ENCODE measurements around the gene NDUFV3. TPM values are rescaled to one million over a fixed set of nuclear protein-coding genes. Genes with fewer than 3 reads are reported as not detected.
"Not testable (repeated sequence)": the region's sequence is repeated elsewhere in the genome, so short reads cannot be mapped to it uniquely, and the experiment has no call there.

NDUFV3 gene
- total and polyA plus RNA-seq, 5 donors from 2014 or later, result 12.2 to 19.7 (median 15.8) TPM

DNA sequence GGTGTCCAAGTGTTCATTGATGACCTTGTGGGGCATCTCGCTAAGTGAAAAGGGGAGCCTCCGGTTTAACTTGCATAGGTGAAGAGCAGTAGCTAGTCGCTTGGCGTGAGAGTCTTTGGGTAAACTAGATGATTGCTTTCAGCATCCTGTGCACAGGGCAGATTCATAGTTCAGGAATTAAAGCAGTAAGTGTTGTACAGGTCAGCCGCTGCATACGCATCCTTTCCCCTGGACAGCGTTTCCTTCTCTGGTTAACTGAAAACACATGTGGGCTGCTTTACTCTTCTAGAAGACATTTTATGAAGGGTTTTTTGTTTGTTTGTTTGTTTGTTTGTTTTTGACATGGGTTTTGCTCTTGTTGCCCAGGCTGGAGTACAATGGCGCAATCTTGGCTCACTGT lies 12.1 kb downstream of the NDUFV3 start:
- H3K9me3 ChIP-seq (ENCODE audit: control insufficient read depth in 2 of 2, low read length in 2 of 2), result no peaks in the 10 kb centered on the region
- no peaks in the 10 kb centered on the region for H3K4me1 ChIP-seq (ENCODE audit: control insufficient read depth, insufficient read depth, low read length, poor library complexity, severe bottlenecking)
- no peak overlapping the region for H3K4me3 ChIP-seq (ENCODE audit: low read depth, low read length)
- Mint-ChIP-seq H3K27me3 (no peaks in the 10 kb centered on the region), H3K4me3 (no peak overlapping the region), H3K4me1 (peaks cover 3 to 13% (median 8%) of the 10 kb centered on the region in 4 donors), H3K36me3 (peaks cover 43% of the 10 kb centered on the region), H3K27ac (no peak overlapping the region), H3K9me3 (no peaks in the 10 kb centered on the region)
- peaks cover 65% of the 10 kb centered on the region for H3K36me3 ChIP-seq (ENCODE audit: control insufficient read depth, insufficient read depth, low read length)
- no peak for DNase-seq
- H3K27ac ChIP-seq (ENCODE audit: insufficient read depth, low read length, poor library complexity, severe bottlenecking), result no peak overlapping the region
- no peaks in the 10 kb centered on the region for H3K27me3 ChIP-seq (ENCODE audit: control insufficient read depth, insufficient read depth, low read length)
- ATAC-seq (ENCODE audit: low read depth in 2 of 2), result no peak

DNA sequence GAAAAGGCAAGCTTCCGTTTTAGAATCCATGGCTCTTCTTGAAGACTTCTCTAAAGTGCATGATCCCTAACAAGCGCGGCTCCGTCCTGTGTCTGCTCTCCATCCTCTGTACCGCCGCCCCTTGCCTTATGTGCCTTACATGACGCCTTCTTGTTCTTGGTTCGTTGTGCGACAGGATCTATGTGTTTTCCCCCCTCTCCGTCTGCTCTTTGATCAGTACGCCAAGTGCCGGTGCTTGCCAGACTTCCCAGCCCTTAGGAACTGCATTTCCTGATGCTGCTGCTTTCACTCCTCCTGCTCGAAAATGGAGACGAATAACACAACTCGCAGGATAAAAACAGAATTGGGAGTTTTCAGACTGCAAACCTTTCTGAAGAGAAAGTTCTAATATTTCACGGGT lies 13.1 kb downstream of the NDUFV3 start:
- Mint-ChIP-seq H3K4me3 (no peak overlapping the region), H3K27me3 (no peaks in the 10 kb centered on the region), H3K27ac (no peak overlapping the region), H3K9me3 (no peaks in the 10 kb centered on the region), H3K36me3 (peaks cover 43% of the 10 kb centered on the region), H3K4me1 (peaks cover 3 to 9% (median 8%) of the 10 kb centered on the region in 4 donors)
- H3K27me3 ChIP-seq (ENCODE audit: control insufficient read depth, insufficient read depth, low read length), result no peaks in the 10 kb centered on the region
- H3K4me1 ChIP-seq (ENCODE audit: control insufficient read depth, insufficient read depth, low read length, poor library complexity, severe bottlenecking), result no peaks in the 10 kb centered on the region
- H3K4me3 ChIP-seq (ENCODE audit: low read depth, low read length), result no peak overlapping the region
- ATAC-seq (ENCODE audit: low read depth in 2 of 2), result no peak
- no peak for DNase-seq
- peaks cover 63% of the 10 kb centered on the region for H3K36me3 ChIP-seq (ENCODE audit: control insufficient read depth, insufficient read depth, low read length)
- H3K9me3 ChIP-seq (ENCODE audit: control insufficient read depth in 2 of 2, low read length in 2 of 2), result no peaks in the 10 kb centered on the region
- H3K27ac ChIP-seq (ENCODE audit: insufficient read depth, low read length, poor library complexity, severe bottlenecking), result no peak overlapping the region

DNA sequence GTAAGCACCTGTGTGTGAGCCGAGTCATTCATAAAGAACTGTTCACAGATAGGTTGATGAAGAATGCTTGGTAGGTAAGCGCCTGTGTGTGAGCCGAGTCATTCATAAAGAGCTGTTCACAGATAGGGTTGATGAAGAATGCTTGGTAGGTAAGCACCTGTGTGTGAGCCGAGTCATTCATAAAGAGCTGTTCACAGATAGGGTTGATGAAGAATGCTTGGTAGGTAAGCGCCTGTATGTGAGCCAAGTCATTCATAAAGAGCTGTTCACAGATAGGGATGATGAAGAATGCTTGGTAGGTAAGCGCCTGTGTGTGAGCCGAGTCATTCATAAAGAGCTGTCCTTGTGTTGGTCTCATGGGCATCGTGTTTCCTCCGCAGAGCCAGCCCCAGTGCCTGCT lies 15.4 kb downstream of the NDUFV3 start:
- peaks cover 36% of the 10 kb centered on the region for H3K36me3 Mint-ChIP-seq
- not testable (repeated sequence) for H3K27ac ChIP-seq (ENCODE audit: insufficient read depth, low read length, poor library complexity, severe bottlenecking); H3K27ac Mint-ChIP-seq

DNA sequence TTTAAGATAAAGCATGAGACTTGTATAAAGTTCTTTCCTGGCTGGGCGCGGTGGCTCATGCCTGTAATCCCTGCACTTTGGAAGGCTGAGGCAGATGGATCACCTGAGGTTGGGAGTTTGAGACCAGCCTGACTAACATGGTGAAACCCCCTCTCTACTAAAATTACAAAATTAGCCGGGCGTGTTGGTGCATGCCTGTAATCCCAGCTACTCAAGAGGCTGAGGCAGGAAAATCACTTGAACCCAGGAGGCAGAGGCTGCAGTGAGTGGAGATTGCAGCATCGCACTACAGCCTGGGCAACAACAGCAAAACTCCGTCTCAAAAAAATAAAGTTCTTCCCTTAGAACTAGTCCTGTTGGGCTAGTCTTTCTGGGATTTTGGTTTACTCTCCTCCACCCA lies 18.8 kb downstream of the NDUFV3 start:
- H3K9me3 ChIP-seq (ENCODE audit: control insufficient read depth in 2 of 2, low read length in 2 of 2); DNase-seq; H3K4me3 Mint-ChIP-seq; H3K27ac ChIP-seq (ENCODE audit: insufficient read depth, low read length, poor library complexity, severe bottlenecking); H3K9me3 Mint-ChIP-seq; H3K4me1 Mint-ChIP-seq; H3K27ac Mint-ChIP-seq; H3K27me3 ChIP-seq (ENCODE audit: control insufficient read depth, insufficient read depth, low read length); ATAC-seq (ENCODE audit: low read depth in 2 of 2); H3K4me3 ChIP-seq (ENCODE audit: low read depth, low read length); H3K4me1 ChIP-seq (ENCODE audit: control insufficient read depth, insufficient read depth, low read length, poor library complexity, severe bottlenecking); H3K27me3 Mint-ChIP-seq: not testable (repeated sequence)
- H3K36me3 ChIP-seq (ENCODE audit: control insufficient read depth, insufficient read depth, low read length), result peaks cover 20% of the 10 kb centered on the region
- H3K36me3 Mint-ChIP-seq, result peaks cover 19% of the 10 kb centered on the region

More for the DNA sequence above, 15.4 kb downstream of the NDUFV3 start:
- H3K4me3 Mint-ChIP-seq; H3K27me3 ChIP-seq (ENCODE audit: control insufficient read depth, insufficient read depth, low read length); H3K27me3 Mint-ChIP-seq; H3K4me1 Mint-ChIP-seq; H3K4me1 ChIP-seq (ENCODE audit: control insufficient read depth, insufficient read depth, low read length, poor library complexity, severe bottlenecking); H3K9me3 ChIP-seq (ENCODE audit: control insufficient read depth in 2 of 2, low read length in 2 of 2); ATAC-seq (ENCODE audit: low read depth in 2 of 2); H3K4me3 ChIP-seq (ENCODE audit: low read depth, low read length); DNase-seq; H3K9me3 Mint-ChIP-seq: not testable (repeated sequence)
- peaks cover 47% of the 10 kb centered on the region for H3K36me3 ChIP-seq (ENCODE audit: control insufficient read depth, insufficient read depth, low read length)

DNA sequence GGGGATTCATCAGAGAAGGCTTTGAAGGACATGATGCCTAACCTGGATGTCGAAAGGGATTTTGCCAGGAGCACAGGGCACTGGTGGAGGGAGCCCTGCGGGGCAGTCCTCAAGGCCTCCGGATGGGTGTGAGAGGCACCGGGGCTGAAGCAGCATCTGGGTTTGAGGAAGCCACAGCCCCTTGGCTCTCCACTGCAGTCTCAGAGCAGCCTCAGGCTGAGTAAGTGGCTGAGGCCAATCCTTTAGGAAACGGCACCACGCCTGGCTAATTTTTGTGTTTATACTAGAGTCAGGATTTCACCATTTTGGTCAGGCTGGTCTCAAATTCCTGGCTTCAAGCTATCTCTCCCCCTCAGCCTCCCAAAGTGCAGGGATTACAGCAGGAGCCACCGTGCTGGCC lies 20.4 kb downstream of the NDUFV3 start:
- Histone ChIP-seq H3K4me1 (ENCODE audit: control insufficient read depth, insufficient read depth, low read length, poor library complexity, severe bottlenecking) (no peaks in the 10 kb centered on the region), H3K27me3 (ENCODE audit: control insufficient read depth, insufficient read depth, low read length) (no peaks in the 10 kb centered on the region), H3K27ac (ENCODE audit: insufficient read depth, low read length, poor library complexity, severe bottlenecking) (no peak overlapping the region), H3K36me3 (ENCODE audit: control insufficient read depth, insufficient read depth, low read length) (peaks cover 16% of the 10 kb centered on the region), H3K4me3 (ENCODE audit: low read depth, low read length) (no peak overlapping the region), H3K9me3 (ENCODE audit: control insufficient read depth in 2 of 2, low read length in 2 of 2) (no peaks in the 10 kb centered on the region)
- DNase-seq, result no peak
- Mint-ChIP-seq H3K27me3 (no peaks in the 10 kb centered on the region), H3K4me1 (no peaks in the 10 kb centered on the region), H3K36me3 (peaks cover 17% of the 10 kb centered on the region), H3K27ac (peak overlapping the region in 1 of 3 donors; percentile 54), H3K4me3 (no peak overlapping the region), H3K9me3 (no peaks in the 10 kb centered on the region)
- ATAC-seq (ENCODE audit: low read depth in 2 of 2), result no peak

DNA sequence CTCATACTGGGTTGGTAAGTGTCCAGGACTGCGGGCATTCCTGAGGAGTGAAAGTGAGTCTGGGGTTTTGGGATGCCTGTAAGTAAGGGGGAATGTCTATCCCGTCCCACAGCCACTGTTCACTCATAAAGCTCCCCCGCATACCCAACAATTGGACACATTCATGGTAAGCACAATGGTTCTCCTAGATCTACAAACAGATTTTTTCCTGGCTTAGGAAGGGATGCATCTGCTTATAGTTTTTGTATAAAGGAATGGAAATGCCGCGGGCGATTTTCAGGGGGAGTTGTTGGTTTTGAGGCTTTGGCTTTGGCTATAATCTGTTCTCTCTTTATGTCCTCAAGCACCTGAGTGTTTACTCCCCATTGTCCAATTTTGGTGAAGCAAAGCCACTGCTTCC lies 25.2 kb downstream of the NDUFV3 start:
- H3K36me3 ChIP-seq (ENCODE audit: control insufficient read depth, insufficient read depth, low read length), result no peaks in the 10 kb centered on the region
- H3K27me3 ChIP-seq (ENCODE audit: control insufficient read depth, insufficient read depth, low read length), result no peaks in the 10 kb centered on the region
- ATAC-seq (ENCODE audit: low read depth in 2 of 2), result no peak
- no peaks in the 10 kb centered on the region for H3K9me3 ChIP-seq (ENCODE audit: control insufficient read depth in 2 of 2, low read length in 2 of 2)
- Mint-ChIP-seq H3K27ac (no peak overlapping the region), H3K36me3 (peaks cover 7% of the 10 kb centered on the region), H3K4me1 (peaks cover 0 to 1% (median under 1%) of the 10 kb centered on the region in 4 donors), H3K9me3 (no peaks in the 10 kb centered on the region), H3K27me3 (no peaks in the 10 kb centered on the region), H3K4me3 (no peak overlapping the region)
- no peak overlapping the region for H3K4me3 ChIP-seq (ENCODE audit: low read depth, low read length)
- no peaks in the 10 kb centered on the region for H3K4me1 ChIP-seq (ENCODE audit: control insufficient read depth, insufficient read depth, low read length, poor library complexity, severe bottlenecking)
- H3K27ac ChIP-seq (ENCODE audit: insufficient read depth, low read length, poor library complexity, severe bottlenecking), result no peak overlapping the region
- no peak for DNase-seq

DNA sequence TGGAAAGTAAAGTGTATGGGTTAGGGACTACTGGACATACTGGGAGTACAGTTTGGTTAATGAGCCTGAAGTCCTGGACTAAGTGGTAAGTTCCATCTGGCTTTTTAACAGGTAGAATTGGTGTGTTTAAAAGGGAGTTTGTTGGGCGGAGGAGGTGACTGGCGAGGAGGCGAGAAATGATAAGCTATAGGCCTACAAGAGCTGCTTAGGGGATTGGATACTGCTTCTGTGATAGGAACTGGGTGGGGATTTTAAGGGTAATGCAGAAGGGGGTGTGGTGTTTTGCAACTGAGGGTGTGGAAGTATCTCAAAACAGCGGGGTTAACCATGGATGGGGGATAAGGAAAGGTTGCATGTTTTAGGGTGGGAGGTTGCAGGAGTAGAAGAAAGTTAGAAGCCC lies 28.8 kb downstream of the NDUFV3 start:
- peaks cover 0 to 17% (median 12%) of the 10 kb centered on the region in 4 donors for H3K4me1 Mint-ChIP-seq
- no peaks in the 10 kb centered on the region for H3K9me3 Mint-ChIP-seq
- Histone ChIP-seq H3K27me3 (ENCODE audit: control insufficient read depth, insufficient read depth, low read length) (no peaks in the 10 kb centered on the region), H3K36me3 (ENCODE audit: control insufficient read depth, insufficient read depth, low read length) (no peaks in the 10 kb centered on the region), H3K27ac (ENCODE audit: insufficient read depth, low read length, poor library complexity, severe bottlenecking) (no peak overlapping the region), H3K4me3 (ENCODE audit: low read depth, low read length) (no peak overlapping the region), H3K9me3 (ENCODE audit: control insufficient read depth in 2 of 2, low read length in 2 of 2) (no peaks in the 10 kb centered on the region), H3K4me1 (ENCODE audit: control insufficient read depth, insufficient read depth, low read length, poor library complexity, severe bottlenecking) (peaks cover 9% of the 10 kb centered on the region)
- DNase-seq, result no peak
- no peak overlapping the region for H3K4me3 Mint-ChIP-seq
- ATAC-seq (ENCODE audit: low read depth in 2 of 2), result no peak
- H3K27ac Mint-ChIP-seq, result no peak overlapping the region
- H3K36me3 Mint-ChIP-seq, result peaks cover 3% of the 10 kb centered on the region
- no peaks in the 10 kb centered on the region for H3K27me3 Mint-ChIP-seq

DNA sequence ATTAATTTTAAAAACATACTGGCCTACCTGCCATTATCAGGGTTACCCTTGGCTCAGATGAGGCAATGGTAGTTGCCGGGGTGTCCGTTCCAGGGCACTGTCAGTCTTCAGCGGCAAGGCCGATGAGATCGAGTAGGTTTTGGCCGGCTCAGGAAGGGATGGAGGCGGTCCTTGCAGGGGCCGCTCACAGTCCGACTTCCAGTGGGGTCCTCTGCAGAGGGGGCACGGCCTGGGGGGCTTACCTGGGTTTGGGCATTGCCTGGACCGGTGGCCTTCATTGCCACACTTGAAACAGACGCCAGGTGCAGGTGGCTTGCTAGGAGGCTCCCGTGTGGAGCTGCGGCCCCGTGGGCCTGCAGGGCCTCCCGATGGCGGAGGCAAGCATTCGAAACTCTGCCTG lies 29.8 kb downstream of the NDUFV3 start:
- DNase-seq (no peak), ATAC-seq (ENCODE audit: low read depth in 2 of 2) (no peak)
- H3K4me1 ChIP-seq (ENCODE audit: control insufficient read depth, insufficient read depth, low read length, poor library complexity, severe bottlenecking), result peaks cover 9% of the 10 kb centered on the region
- Mint-ChIP-seq H3K9me3 (no peaks in the 10 kb centered on the region), H3K4me1 (peaks cover 0 to 17% (median 12%) of the 10 kb centered on the region in 4 donors), H3K27me3 (no peaks in the 10 kb centered on the region), H3K4me3 (no peak overlapping the region), H3K27ac (no peak overlapping the region), H3K36me3 (peaks cover 3% of the 10 kb centered on the region)
- no peaks in the 10 kb centered on the region for H3K9me3 ChIP-seq (ENCODE audit: control insufficient read depth in 2 of 2, low read length in 2 of 2)
- no peaks in the 10 kb centered on the region for H3K36me3 ChIP-seq (ENCODE audit: control insufficient read depth, insufficient read depth, low read length)
- no peak overlapping the region for H3K4me3 ChIP-seq (ENCODE audit: low read depth, low read length)
- no peak overlapping the region for H3K27ac ChIP-seq (ENCODE audit: insufficient read depth, low read length, poor library complexity, severe bottlenecking)
- no peaks in the 10 kb centered on the region for H3K27me3 ChIP-seq (ENCODE audit: control insufficient read depth, insufficient read depth, low read length)
